ENCODE results near the gene TREM1. TPM values are rescaled to one million over a fixed set of nuclear protein-coding genes. Genes with fewer than 3 reads are reported as not detected.

Gene TREM1
- total RNA-seq, 2 experiments from 2014 or later = not detected

DNA sequence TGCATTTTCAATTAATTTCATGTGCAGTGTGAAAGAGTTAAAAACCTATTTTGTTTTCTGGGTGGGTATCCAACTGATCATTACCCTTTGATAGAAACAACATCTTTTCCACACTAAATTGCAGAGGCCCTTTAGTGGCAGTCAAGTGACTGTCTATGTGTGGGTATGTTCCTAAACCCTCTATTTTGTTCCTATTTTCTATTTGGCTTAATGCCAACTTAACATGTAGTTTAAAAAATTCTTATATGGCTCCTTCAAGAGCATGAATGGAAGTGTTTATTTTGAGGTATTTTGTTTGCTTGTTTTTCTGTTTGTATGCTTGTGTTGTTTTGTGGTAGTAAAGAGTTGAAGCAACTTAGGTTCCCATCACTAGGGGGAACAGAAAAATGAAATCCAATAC, 19.9 kb downstream of the TREM1 start:
- peaks cover 16% of the 10 kb centered on the region for H3K9me3 Mint-ChIP-seq

DNA sequence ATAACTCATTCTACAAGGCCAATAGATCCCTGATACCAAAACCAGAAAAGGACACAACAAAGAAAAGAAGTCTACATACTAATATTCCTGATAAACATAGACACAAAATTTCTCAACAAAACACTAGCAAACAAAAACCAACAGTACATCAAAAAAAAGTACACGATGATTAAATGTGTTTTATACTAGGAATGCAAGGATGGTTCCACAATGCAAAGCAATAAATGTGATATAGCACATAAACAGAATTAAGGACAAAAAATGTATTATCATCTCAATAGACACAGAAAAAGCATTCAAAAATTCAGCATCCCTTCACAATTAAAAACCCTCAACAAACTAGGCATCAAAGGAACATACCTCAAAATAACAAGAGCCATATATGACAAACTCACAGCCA, 23.2 kb downstream of the TREM1 start:
- no peak for ATAC-seq
- intact Hi-C loops (cut with micrococcal nuclease) = no loop called here
- H3K4me3 Mint-ChIP-seq = no peak overlapping the region
- H3K4me1 Mint-ChIP-seq (ENCODE audit: low read depth) = no peaks in the 10 kb centered on the region
- peaks cover 2% of the 10 kb centered on the region for H3K27me3 Mint-ChIP-seq
- no peak overlapping the region for H3K27ac Mint-ChIP-seq
- TF ChIP-seq, protein P1, sequence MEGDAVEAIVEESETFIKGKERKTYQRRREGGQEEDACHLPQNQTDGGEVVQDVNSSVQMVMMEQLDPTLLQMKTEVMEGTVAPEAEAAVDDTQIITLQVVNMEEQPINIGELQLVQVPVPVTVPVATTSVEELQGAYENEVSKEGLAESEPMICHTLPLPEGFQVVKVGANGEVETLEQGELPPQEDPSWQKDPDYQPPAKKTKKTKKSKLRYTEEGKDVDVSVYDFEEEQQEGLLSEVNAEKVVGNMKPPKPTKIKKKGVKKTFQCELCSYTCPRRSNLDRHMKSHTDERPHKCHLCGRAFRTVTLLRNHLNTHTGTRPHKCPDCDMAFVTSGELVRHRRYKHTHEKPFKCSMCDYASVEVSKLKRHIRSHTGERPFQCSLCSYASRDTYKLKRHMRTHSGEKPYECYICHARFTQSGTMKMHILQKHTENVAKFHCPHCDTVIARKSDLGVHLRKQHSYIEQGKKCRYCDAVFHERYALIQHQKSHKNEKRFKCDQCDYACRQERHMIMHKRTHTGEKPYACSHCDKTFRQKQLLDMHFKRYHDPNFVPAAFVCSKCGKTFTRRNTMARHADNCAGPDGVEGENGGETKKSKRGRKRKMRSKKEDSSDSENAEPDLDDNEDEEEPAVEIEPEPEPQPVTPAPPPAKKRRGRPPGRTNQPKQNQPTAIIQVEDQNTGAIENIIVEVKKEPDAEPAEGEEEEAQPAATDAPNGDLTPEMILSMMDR (IDR thresholded peaks at IDR 0.05) = no peak
- peaks cover 6% of the 10 kb centered on the region for H3K36me3 Mint-ChIP-seq (ENCODE audit: low read depth)
- peaks cover 35% of the 10 kb centered on the region for H3K9me3 Mint-ChIP-seq
- ChIA-PET CTCF (no interaction called here), POLR2A (no interaction called here)
- DNase-seq = no peak

More for the DNA sequence above, 19.9 kb downstream of the TREM1 start:
- TF ChIP-seq, protein P1 (IDR thresholded peaks at IDR 0.05) = no peak
- H3K27me3 Mint-ChIP-seq = no peaks in the 10 kb centered on the region
- ChIA-PET POLR2A (no interaction called here), CTCF (no interaction called here)
- no peak overlapping the region for H3K27ac Mint-ChIP-seq
- ATAC-seq = no peak
- H3K4me1 Mint-ChIP-seq (ENCODE audit: low read depth) = no peaks in the 10 kb centered on the region
- H3K4me3 Mint-ChIP-seq = no peak overlapping the region
- intact Hi-C loops (cut with micrococcal nuclease) = no loop called here
- peaks cover 6% of the 10 kb centered on the region for H3K36me3 Mint-ChIP-seq (ENCODE audit: low read depth)
- DNase-seq = no peak

DNA sequence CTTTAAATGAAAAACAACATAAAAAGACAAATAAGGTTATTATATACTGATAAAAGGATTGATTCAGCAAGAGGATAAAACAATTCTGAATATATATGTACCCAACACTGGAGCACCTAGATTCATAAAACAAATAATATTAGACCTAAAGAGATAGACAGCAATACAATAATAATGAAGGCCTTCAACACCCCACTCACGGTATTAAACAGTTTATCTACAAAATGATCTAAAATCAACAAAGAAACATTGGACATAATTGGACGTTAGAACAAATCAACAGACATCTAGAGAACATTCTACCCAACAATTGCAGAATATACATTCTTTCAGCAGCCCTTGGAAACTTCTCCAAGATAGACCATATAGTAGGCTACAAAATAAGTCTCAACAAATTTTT, 24.1 kb downstream of the TREM1 start:
- POLR2A ChIA-PET = no interaction called here
- no peak overlapping the region for H3K27ac Mint-ChIP-seq
- no peak for ATAC-seq

DNA sequence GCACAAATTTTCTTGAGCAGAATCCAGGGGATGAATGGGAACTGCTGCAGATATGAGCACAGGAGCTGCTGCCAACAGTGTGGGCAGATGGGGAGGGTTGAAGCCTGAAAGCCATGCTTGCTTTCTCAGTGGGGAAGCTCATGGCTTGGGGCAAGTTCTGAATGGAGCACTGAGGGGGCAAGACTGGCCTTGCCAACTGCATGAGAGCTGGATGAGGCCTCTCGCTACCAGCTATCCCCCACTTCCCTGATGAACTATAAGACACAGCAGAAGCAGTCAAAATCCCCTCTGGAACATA, 28.3 kb downstream of the TREM1 start:
- Mint-ChIP-seq H3K27me3 (peaks cover 2% of the 10 kb centered on the region), H3K27ac (no peak overlapping the region), H3K9me3 (peaks cover 30% of the 10 kb centered on the region), H3K4me1 (ENCODE audit: low read depth) (peaks cover 8% of the 10 kb centered on the region), H3K36me3 (ENCODE audit: low read depth) (peaks cover 3% of the 10 kb centered on the region), H3K4me3 (no peak overlapping the region)
- intact Hi-C loops (cut with micrococcal nuclease) = no loop called here
- no peak for ATAC-seq
- no peak for DNase-seq
- ChIA-PET CTCF (interaction anchor here (1.5 kb wide), 1 partner anchor 60 kb away, joined by 3 read pairs; no protein-coding TSS in a partner anchor), POLR2A (interaction anchor here (0.5 kb wide), 1 partner anchor 162 kb away, joined by 3 read pairs; no protein-coding TSS in a partner anchor)
- TF ChIP-seq, protein P1 (IDR thresholded peaks at IDR 0.05) = no peak

More for the DNA sequence above, 24.1 kb downstream of the TREM1 start:
- Mint-ChIP-seq H3K4me1 (ENCODE audit: low read depth) (no peaks in the 10 kb centered on the region), H3K27me3 (peaks cover 2% of the 10 kb centered on the region), H3K36me3 (ENCODE audit: low read depth) (peaks cover 6% of the 10 kb centered on the region), H3K4me3 (no peak overlapping the region), H3K9me3 (peaks cover 35% of the 10 kb centered on the region)
- TF ChIP-seq, protein P1 (IDR thresholded peaks at IDR 0.05) = no peak
- DNase-seq = no peak
- intact Hi-C loops (cut with micrococcal nuclease) = no loop called here
- CTCF ChIA-PET = no interaction called here

DNA sequence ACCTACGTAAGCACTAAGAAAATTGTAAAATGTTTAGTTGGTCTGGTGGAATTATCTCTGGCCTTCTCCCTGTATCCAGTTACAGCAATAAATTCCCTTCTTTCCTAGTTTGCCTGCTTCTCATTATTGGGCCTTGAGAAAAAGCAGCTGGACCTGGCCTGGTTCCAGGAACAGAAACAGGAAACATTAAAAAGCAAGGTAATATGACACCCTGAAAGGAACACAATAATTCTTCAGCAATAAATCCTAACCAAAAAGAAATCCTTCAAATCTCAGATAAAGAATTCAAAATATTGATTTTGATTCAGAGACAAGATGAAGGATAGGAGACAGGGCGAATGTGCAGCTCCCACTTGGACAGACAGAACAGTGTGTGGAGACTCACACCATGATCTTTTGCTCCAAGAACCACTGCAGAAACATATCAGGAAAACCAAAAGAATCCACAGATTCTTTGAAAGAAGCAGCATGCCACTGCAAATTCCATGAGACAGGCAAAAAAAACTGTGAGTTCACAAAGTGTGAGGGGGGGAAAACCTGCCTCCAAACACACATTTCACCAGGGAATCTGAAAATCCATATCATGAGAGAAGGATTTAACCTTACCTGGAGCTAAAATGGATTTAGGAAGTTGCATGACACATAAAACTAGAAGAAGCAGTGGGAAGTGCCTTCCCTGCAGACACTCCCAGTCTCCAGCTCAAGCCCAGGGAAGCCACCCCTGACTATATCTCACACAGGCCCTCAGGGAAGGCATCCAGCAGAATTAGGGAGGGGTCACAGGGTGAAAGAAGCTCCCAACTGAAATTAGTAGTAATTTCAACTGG, 28.9 kb downstream of the TREM1 start:
- Mint-ChIP-seq H3K9me3 (peaks cover 28% of the 10 kb centered on the region), H3K27ac (no peak overlapping the region), H3K27me3 (peaks cover 2% of the 10 kb centered on the region), H3K4me3 (no peak overlapping the region), H3K4me1 (ENCODE audit: low read depth) (peaks cover 8% of the 10 kb centered on the region), H3K36me3 (ENCODE audit: low read depth) (peaks cover 2% of the 10 kb centered on the region)
- CTCF ChIA-PET = interaction anchor here (1.5 kb wide), 1 partner anchor 61 kb away, joined by 3 read pairs; no protein-coding TSS in a partner anchor
- no peak for ATAC-seq
- TF ChIP-seq, protein P1 (IDR thresholded peaks at IDR 0.05) = no peak
- no peak for DNase-seq
- POLR2A ChIA-PET = interaction anchor here (0.5 kb wide), 1 partner anchor 161 kb away, joined by 3 read pairs; no protein-coding TSS in a partner anchor
- intact Hi-C loops (cut with micrococcal nuclease) = no loop called here

Data from activated CD8-positive, alpha-beta T cell treated with anti-CD3 and anti-CD28 coated beads for 36 hours (primary cell).